ENCODE measurements around the gene CMTM2. TPM values are rescaled to one million over a fixed set of nuclear protein-coding genes. Genes with fewer than 3 reads are reported as not detected.

Gene CMTM2
- total and polyA plus RNA-seq, 12 donors: 0.17 to 0.80 (median 0.55) TPM; not detected in 9

- no peak for DNase-seq
- Histone ChIP-seq H3K4me1 (replicated peaks in 1 of 2) (no peaks in the 10 kb centered on the region), H3K4me3 (no peak overlapping the region), H3K27ac (no peak overlapping the region), H3K9me3 (replicated peaks in 1 of 3) (no peaks in the 10 kb centered on the region), H3K36me3 (replicated peaks in 1 of 2) (no peaks in the 10 kb centered on the region), H3K27me3 (no peaks in the 10 kb centered on the region)
- intact Hi-C loops (cut with DNase I): no loop called here
- WGBS, 4 donors: 73 to 78% (median 77%) methylated on average over 3 of the region's 3 CpGs
- no peak for TF ChIP-seq POLR2A (IDR thresholded peaks at IDR 0.05)
- TF ChIP-seq, protein P1, sequence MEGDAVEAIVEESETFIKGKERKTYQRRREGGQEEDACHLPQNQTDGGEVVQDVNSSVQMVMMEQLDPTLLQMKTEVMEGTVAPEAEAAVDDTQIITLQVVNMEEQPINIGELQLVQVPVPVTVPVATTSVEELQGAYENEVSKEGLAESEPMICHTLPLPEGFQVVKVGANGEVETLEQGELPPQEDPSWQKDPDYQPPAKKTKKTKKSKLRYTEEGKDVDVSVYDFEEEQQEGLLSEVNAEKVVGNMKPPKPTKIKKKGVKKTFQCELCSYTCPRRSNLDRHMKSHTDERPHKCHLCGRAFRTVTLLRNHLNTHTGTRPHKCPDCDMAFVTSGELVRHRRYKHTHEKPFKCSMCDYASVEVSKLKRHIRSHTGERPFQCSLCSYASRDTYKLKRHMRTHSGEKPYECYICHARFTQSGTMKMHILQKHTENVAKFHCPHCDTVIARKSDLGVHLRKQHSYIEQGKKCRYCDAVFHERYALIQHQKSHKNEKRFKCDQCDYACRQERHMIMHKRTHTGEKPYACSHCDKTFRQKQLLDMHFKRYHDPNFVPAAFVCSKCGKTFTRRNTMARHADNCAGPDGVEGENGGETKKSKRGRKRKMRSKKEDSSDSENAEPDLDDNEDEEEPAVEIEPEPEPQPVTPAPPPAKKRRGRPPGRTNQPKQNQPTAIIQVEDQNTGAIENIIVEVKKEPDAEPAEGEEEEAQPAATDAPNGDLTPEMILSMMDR (IDR thresholded peaks at IDR 0.05): no peak
Measured at GRCh38 chr16:66598111-66598510, 18.8 kb downstream of the CMTM2 start.

DNA sequence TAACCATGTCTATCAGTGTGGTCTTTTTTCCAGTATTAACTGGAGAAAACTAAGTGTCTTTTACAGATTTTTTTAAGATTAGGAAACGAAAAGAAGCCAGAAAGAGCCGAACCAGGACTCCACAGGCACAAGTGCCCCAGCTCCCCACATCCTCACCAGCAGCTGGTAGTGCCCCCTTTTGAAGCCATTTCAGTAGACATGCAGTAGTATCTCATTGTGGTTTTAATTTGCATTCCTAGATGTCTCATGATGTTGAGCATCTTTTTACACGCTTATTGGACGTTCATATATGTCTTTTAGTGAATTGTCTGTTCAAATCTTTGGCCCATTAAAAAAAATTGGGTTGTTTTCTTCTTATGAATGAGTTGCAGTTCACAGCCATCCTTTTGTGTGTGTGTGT, 20.5 kb downstream of the CMTM2 start:
- H3K27ac ChIP-seq: no peak overlapping the region
- H3K36me3 ChIP-seq (replicated peaks in 1 of 2): no peaks in the 10 kb centered on the region
- no peak overlapping the region for H3K4me3 ChIP-seq
- H3K27me3 ChIP-seq: no peaks in the 10 kb centered on the region
- DNase-seq: no peak
- H3K4me1 ChIP-seq (replicated peaks in 1 of 2): peaks cover 0 to 5% of the 10 kb centered on the region in 2 donors
- TF ChIP-seq, protein P1 (IDR thresholded peaks at IDR 0.05): no peak
- no peak for TF ChIP-seq POLR2A (IDR thresholded peaks at IDR 0.05)
- WGBS, 4 donors: 83 to 93% (median 89%) methylated on average over 4 of the region's 4 CpGs
- intact Hi-C loops (cut with DNase I): loop anchor here (5.0 to 10.0 kb wide), 7 partner anchors 47 to 265 kb away; partner anchors contain the start of genes CKLF (in 1 of the 2) and TK2 (in 1 of the 2)
- no peaks in the 10 kb centered on the region for H3K9me3 ChIP-seq (replicated peaks in 1 of 3)

DNA sequence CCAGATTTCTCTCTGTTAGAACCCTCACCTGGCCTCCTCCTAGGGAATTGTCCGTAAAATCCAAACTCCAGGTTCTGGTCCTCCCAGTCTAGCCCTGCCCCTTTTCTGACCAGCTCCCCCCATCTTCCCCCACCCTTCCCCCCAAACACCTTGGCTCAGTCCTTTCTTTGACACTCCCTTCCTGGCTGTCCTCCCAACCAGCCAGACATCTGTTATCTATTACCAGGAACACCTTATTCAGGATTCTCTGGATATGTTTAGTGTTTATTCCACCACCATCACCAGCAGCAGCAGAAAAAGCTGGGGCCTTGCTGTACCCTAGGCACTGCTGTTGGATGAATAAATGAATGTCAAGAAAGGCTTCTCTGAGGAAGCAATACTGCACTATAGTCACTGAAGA, 21.2 kb downstream of the CMTM2 start:
- 89 to 100% (median 95%) methylated on average over 1 of the region's 1 CpG for WGBS, 4 donors
- TF ChIP-seq, protein P1 (IDR thresholded peaks at IDR 0.05): no peak
- TF ChIP-seq POLR2A (IDR thresholded peaks at IDR 0.05): no peak
- H3K4me3 ChIP-seq: no peak overlapping the region
- no peak for DNase-seq
- intact Hi-C loops (cut with DNase I): loop anchor here (5.0 to 10.0 kb wide), 7 partner anchors 48 to 264 kb away; partner anchors contain the start of genes CKLF (in 1 of the 2) and TK2 (in 1 of the 2)
- H3K27me3 ChIP-seq: no peaks in the 10 kb centered on the region
- H3K36me3 ChIP-seq (replicated peaks in 1 of 2): no peaks in the 10 kb centered on the region
- H3K27ac ChIP-seq: no peak overlapping the region
- peaks cover 0 to 5% of the 10 kb centered on the region in 2 donors for H3K4me1 ChIP-seq (replicated peaks in 1 of 2)
- H3K9me3 ChIP-seq (replicated peaks in 1 of 3): no peaks in the 10 kb centered on the region

GRCh38 chr16:66601471-66601870, 22.2 kb downstream of the CMTM2 start:
- intact Hi-C loops (cut with DNase I): loop anchor here (5.0 to 10.0 kb wide), 7 partner anchors 49 to 263 kb away; partner anchors contain the start of genes CKLF (in 1 of the 2) and TK2 (in 1 of the 2)
- no peaks in the 10 kb centered on the region for H3K9me3 ChIP-seq (replicated peaks in 1 of 3)
- 92 to 100% (median 97%) methylated on average over 1 to 5 of the region's 5 CpGs for WGBS, 4 donors

More at GRCh38 chr16:66601471-66601870, 22.2 kb downstream of the CMTM2 start:
- Histone ChIP-seq H3K27me3 (no peaks in the 10 kb centered on the region), H3K27ac (no peak overlapping the region), H3K36me3 (replicated peaks in 1 of 2) (no peaks in the 10 kb centered on the region), H3K4me1 (replicated peaks in 1 of 2) (peaks cover 0 to 5% of the 10 kb centered on the region in 2 donors), H3K4me3 (no peak overlapping the region)
- TF ChIP-seq, protein P1 (IDR thresholded peaks at IDR 0.05): no peak
- no peak for TF ChIP-seq POLR2A (IDR thresholded peaks at IDR 0.05)
- no peak for DNase-seq
